ENCODE data around the gene JTB.

Gene JTB

DNA sequence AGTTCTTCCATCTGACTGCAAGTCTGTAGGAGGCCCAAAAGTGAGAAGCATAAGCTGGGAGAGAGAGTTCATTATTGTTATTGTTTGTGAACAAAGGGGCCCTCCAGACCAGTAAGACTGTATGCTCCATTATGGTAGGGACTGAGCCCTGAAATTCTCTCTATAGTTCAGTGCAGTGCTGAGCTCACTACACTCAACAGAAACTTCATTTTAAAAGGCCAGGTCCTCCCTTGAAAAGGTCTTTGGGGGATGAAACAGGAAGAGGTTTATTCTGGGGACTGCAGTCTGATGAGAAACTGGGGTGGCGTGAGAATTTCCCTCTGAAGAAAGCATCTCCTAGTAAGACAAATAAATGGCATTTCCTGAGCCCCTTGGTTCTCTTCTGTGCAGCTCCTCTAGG is 49.2 kb downstream of the JTB start:
- peaks cover 23% of the 10 kb centered on the region for H3F3A ChIP-seq (ENCODE audit: control insufficient read depth, insufficient read depth)
- H3K4me2 ChIP-seq (ENCODE audit: low read length), result peak overlapping the region; percentile 36
- no peaks in the 10 kb centered on the region for H4K20me1 ChIP-seq (ENCODE audit: control insufficient read depth, insufficient read depth, low read depth, low read length)
- peak overlapping the region; percentile 38 for H3K27ac ChIP-seq (ENCODE audit: low read depth, low read length)
- no peak overlapping the region for H3K4me3 ChIP-seq (ENCODE audit: low read length)
- peaks cover 42% of the 10 kb centered on the region for H3K36me3 ChIP-seq (ENCODE audit: control insufficient read depth, low read length)
- no peaks in the 10 kb centered on the region for H3K27me3 ChIP-seq (ENCODE audit: control insufficient read depth, low read length)
- TF ChIP-seq CTCF (IDR thresholded peaks at IDR 0.05; ENCODE audit: low read depth, low read length, poor library complexity, severe bottlenecking) (no peak), EZH2phosphoT487 (IDR thresholded peaks at IDR 0.05; ENCODE audit: borderline replicate concordance, low read length) (no peak)
- H3K9me3 ChIP-seq (ENCODE audit: control insufficient read depth, insufficient read depth, low read length), result no peaks in the 10 kb centered on the region
- H3K4me1 ChIP-seq (ENCODE audit: control insufficient read depth, low read length), result peaks cover 33% of the 10 kb centered on the region
- no peaks in the 10 kb centered on the region for H3K9me2 ChIP-seq (replicated peaks; ENCODE audit: control insufficient read depth, low read length)
- H3K79me2 ChIP-seq (ENCODE audit: control insufficient read depth, low read length), result peaks cover 14% of the 10 kb centered on the region

GRCh38 chr1:153926405-153926804 is 51.1 kb downstream of the JTB start:
- Histone ChIP-seq H3K9me3 (ENCODE audit: control insufficient read depth, insufficient read depth, low read length) (no peaks in the 10 kb centered on the region), H3K4me3 (ENCODE audit: low read length) (no peak overlapping the region), H3K4me2 (ENCODE audit: low read length) (no peak overlapping the region), H3K79me2 (ENCODE audit: control insufficient read depth, low read length) (peaks cover 24% of the 10 kb centered on the region), H3K27ac (ENCODE audit: low read depth, low read length) (no peak overlapping the region), H3F3A (ENCODE audit: control insufficient read depth, insufficient read depth) (peaks cover 23% of the 10 kb centered on the region), H3K36me3 (ENCODE audit: control insufficient read depth, low read length) (peaks cover 38% of the 10 kb centered on the region), H3K4me1 (ENCODE audit: control insufficient read depth, low read length) (peaks cover 34% of the 10 kb centered on the region), H3K27me3 (ENCODE audit: control insufficient read depth, low read length) (no peaks in the 10 kb centered on the region), H4K20me1 (ENCODE audit: control insufficient read depth, insufficient read depth, low read depth, low read length) (no peaks in the 10 kb centered on the region; the same call in 1 of the 2 replicates), H3K9me2 (replicated peaks; ENCODE audit: control insufficient read depth, low read length) (no peaks in the 10 kb centered on the region)
- TF ChIP-seq EZH2phosphoT487 (IDR thresholded peaks at IDR 0.05; ENCODE audit: borderline replicate concordance, low read length), result no peak

Data from DOHH2 (cell line).